Cerebellar cortex (tissue), 1 donor: ENCODE data around the gene EPB41L2.

Experiments used
- DNase-seq: peaks from one replicate; pipeline ENCODE4 v3.0.0-alpha.2; 2015; ENCODE audit warnings: low spot score

Gene EPB41L2

GRCh38 chr6:130864344-130864743 lies 198.7 kb downstream of the EPB41L2 start:
- no peak for DNase-seq

GRCh38 chr6:130863415-130864230 lies 199.4 kb downstream of the EPB41L2 start:
- no peak for DNase-seq

GRCh38 chr6:130862370-130862769 lies 200.7 kb downstream of the EPB41L2 start:
- no peak for DNase-seq

- no peak for DNase-seq
Observed at GRCh38 chr6:130859161-130859867, 203.7 kb downstream of the EPB41L2 start.

GRCh38 chr6:130858498-130859160 lies 204.4 kb downstream of the EPB41L2 start:
- DNase-seq, result no peak

- DNase-seq, result no peak
Observed at GRCh38 chr6:130858054-130858453, 205.0 kb downstream of the EPB41L2 start.

GRCh38 chr6:130853555-130854183 lies 209.4 kb downstream of the EPB41L2 start:
- no peak for DNase-seq

- DNase-seq, result no peak
Observed at GRCh38 chr6:130852844-130853554, 210.0 kb downstream of the EPB41L2 start.

GRCh38 chr6:130851026-130851425 lies 212.0 kb downstream of the EPB41L2 start:
- DNase-seq, result no peak

GRCh38 chr6:130849594-130849993 lies 213.5 kb downstream of the EPB41L2 start:
- no peak for DNase-seq

- no peak for DNase-seq
Observed at GRCh38 chr6:130848945-130849344, 214.1 kb downstream of the EPB41L2 start.

GRCh38 chr6:130847001-130847910 lies 215.8 kb downstream of the EPB41L2 start:
- DNase-seq, result no peak

- DNase-seq, result no peak
Observed at GRCh38 chr6:130846501-130846900, 216.5 kb downstream of the EPB41L2 start.

GRCh38 chr6:130843575-130844320 lies 219.3 kb downstream of the EPB41L2 start:
- peak; percentile 30 for DNase-seq

- DNase-seq, result no peak
Observed at GRCh38 chr6:130841128-130841728, 221.8 kb downstream of the EPB41L2 start.

- DNase-seq, result no peak
Observed at GRCh38 chr6:130840050-130840449, 223.0 kb downstream of the EPB41L2 start.

- DNase-seq, result no peak
Observed at GRCh38 chr6:130839379-130839778, 223.7 kb downstream of the EPB41L2 start.

- DNase-seq, result no peak
Observed at GRCh38 chr6:130838951-130839350, 224.1 kb downstream of the EPB41L2 start.

GRCh38 chr6:130838250-130838860 lies 224.7 kb downstream of the EPB41L2 start:
- DNase-seq, result no peak
